Measurements from ENCODE around the gene VSIR.

GRCh38 chr10:71706216-71707121, 66.9 kb downstream of the VSIR start:
- TF ChIP-seq, protein P1, sequence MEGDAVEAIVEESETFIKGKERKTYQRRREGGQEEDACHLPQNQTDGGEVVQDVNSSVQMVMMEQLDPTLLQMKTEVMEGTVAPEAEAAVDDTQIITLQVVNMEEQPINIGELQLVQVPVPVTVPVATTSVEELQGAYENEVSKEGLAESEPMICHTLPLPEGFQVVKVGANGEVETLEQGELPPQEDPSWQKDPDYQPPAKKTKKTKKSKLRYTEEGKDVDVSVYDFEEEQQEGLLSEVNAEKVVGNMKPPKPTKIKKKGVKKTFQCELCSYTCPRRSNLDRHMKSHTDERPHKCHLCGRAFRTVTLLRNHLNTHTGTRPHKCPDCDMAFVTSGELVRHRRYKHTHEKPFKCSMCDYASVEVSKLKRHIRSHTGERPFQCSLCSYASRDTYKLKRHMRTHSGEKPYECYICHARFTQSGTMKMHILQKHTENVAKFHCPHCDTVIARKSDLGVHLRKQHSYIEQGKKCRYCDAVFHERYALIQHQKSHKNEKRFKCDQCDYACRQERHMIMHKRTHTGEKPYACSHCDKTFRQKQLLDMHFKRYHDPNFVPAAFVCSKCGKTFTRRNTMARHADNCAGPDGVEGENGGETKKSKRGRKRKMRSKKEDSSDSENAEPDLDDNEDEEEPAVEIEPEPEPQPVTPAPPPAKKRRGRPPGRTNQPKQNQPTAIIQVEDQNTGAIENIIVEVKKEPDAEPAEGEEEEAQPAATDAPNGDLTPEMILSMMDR (IDR thresholded peaks at IDR 0.05): no peak
- no peak for TF ChIP-seq POLR2A (IDR thresholded peaks at IDR 0.05)

Data from testis (tissue), 2 donors.